T-helper 2 cell (primary cell): ENCODE results near the gene HACE1.

Experiments used
- DNase-seq, 5 experiments: peaks; one replicate each; pipeline versions ENCODE4 v3.0.0 to v3.0.0-alpha.2; 2012 to 2022

The HACE1 gene

GRCh38 chr6:104736545-104736944, 123.2 kb downstream of the HACE1 start:
- DNase-seq = no peak

GRCh38 chr6:104730450-104730849, 129.3 kb downstream of the HACE1 start:
- DNase-seq = no peak

- no peak for DNase-seq
Observed at GRCh38 chr6:104729433-104729832, 130.3 kb downstream of the HACE1 start.

GRCh38 chr6:104728448-104728847, 131.3 kb downstream of the HACE1 start:
- DNase-seq = no peak

- no peak for DNase-seq
Observed at GRCh38 chr6:104718672-104719071, 141.0 kb downstream of the HACE1 start.

- DNase-seq = no peak
Observed at GRCh38 chr6:104716858-104717257, 142.9 kb downstream of the HACE1 start.

GRCh38 chr6:104714796-104715195, 144.9 kb downstream of the HACE1 start:
- DNase-seq = no peak

- no peak for DNase-seq
Observed at GRCh38 chr6:104713982-104714381, 145.7 kb downstream of the HACE1 start.

GRCh38 chr6:104711371-104711770, 148.3 kb downstream of the HACE1 start:
- DNase-seq = no peak

- DNase-seq = no peak
Observed at GRCh38 chr6:104710543-104711335, 149.0 kb downstream of the HACE1 start.

GRCh38 chr6:104705916-104706442, 153.7 kb downstream of the HACE1 start:
- no peak for DNase-seq

GRCh38 chr6:104705095-104705707, 154.5 kb downstream of the HACE1 start:
- peak in 3 of 5 experiments; percentile 11 to 82 (median 58) for DNase-seq

GRCh38 chr6:104704191-104704590, 155.5 kb downstream of the HACE1 start:
- DNase-seq = no peak

GRCh38 chr6:104702126-104702841, 157.4 kb downstream of the HACE1 start:
- no peak for DNase-seq

- DNase-seq = no peak
Observed at GRCh38 chr6:104700371-104701185, 159.1 kb downstream of the HACE1 start.

- no peak for DNase-seq
Observed at GRCh38 chr6:104699593-104700329, 160.0 kb downstream of the HACE1 start.

- no peak for DNase-seq
Observed at GRCh38 chr6:104698979-104699378, 160.7 kb downstream of the HACE1 start.

- no peak for DNase-seq
Observed at GRCh38 chr6:104692008-104692407, 167.7 kb downstream of the HACE1 start.

- DNase-seq = no peak
Observed at GRCh38 chr6:104689551-104690205, 170.0 kb downstream of the HACE1 start.

GRCh38 chr6:104688283-104688969, 171.3 kb downstream of the HACE1 start:
- DNase-seq = no peak
